Midbrain (tissue), 1 donor: ENCODE measurements around the gene AATK.

ENCODE experiments used
- DNase-seq: peaks from one replicate; lab custom pipeline; 2025; lab: John Stamatoyannopoulos, UW

The AATK gene, protein sequence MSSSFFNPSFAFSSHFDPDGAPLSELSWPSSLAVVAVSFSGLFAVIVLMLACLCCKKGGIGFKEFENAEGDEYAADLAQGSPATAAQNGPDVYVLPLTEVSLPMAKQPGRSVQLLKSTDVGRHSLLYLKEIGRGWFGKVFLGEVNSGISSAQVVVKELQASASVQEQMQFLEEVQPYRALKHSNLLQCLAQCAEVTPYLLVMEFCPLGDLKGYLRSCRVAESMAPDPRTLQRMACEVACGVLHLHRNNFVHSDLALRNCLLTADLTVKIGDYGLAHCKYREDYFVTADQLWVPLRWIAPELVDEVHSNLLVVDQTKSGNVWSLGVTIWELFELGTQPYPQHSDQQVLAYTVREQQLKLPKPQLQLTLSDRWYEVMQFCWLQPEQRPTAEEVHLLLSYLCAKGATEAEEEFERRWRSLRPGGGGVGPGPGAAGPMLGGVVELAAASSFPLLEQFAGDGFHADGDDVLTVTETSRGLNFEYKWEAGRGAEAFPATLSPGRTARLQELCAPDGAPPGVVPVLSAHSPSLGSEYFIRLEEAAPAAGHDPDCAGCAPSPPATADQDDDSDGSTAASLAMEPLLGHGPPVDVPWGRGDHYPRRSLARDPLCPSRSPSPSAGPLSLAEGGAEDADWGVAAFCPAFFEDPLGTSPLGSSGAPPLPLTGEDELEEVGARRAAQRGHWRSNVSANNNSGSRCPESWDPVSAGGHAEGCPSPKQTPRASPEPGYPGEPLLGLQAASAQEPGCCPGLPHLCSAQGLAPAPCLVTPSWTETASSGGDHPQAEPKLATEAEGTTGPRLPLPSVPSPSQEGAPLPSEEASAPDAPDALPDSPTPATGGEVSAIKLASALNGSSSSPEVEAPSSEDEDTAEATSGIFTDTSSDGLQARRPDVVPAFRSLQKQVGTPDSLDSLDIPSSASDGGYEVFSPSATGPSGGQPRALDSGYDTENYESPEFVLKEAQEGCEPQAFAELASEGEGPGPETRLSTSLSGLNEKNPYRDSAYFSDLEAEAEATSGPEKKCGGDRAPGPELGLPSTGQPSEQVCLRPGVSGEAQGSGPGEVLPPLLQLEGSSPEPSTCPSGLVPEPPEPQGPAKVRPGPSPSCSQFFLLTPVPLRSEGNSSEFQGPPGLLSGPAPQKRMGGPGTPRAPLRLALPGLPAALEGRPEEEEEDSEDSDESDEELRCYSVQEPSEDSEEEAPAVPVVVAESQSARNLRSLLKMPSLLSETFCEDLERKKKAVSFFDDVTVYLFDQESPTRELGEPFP (N-terminal part only)

DNA sequence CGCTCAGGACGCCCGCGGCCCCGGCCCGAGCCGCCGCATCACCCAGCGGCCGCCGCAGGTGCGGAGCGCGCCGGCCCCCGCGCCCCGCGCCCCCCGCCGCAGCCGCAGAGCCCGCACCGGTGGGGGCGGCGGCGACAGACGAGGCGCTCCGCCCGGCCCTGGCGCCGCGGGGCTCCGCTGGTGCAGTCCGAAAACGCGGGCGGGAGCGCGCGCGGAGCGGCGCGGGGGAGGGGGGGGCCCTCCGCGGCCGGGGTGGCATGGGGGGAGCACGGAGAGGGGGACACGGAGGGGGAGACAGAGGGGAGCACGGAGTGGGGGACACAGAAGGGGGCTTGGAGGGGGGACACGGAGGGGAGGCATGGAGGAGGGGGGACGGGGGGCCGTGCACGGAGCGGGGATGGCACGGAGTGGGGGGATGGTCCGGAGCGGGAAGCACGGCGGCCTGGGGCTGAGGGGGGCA is at the start of gene AATK:
Gene AATK (minus strand): TSS at position 189 of the 460 bp plus-strand sequence. CDS start 229 bp downstream, outside the sequence.
- DNase-seq, result peak; percentile 23

DNA sequence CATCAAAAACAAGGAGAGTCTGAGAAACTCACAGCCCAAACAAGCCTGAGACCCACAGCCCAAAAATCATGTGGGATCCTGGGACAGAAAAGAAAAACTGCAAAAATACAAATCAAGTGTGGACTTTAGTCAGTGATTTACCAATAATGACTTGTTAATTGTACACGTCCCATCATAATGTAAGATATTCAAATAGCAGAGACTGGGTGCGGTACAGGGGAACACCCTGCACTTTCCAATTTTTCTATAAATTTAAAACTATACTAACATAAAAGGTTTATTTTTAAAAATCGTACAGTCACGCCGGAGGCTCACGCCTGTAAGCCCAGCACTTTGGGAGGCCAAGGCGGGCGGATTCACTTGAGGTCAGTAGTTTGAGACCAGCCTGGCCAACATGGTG is 48.0 kb upstream of the AATK start:
- no peak for DNase-seq

DNA sequence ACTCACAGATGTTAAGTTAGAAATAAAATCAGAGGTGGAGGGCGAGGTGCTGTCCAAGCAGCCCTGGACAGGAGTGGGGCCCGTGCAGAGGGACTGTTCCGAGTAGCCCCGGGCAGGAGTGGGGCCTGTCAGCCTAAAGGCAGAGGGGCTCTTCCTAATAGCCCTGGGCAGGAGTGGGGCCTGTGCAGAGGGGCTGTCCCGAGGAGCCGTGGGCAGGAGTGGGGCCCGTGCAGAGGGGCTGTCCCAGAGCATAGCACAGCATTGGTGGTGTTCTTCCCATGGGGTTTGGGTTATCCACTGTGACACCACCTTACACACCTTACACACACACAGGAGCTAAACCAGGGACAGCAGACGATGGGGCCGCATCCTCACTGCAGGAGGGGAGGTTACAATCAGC is 46.3 kb upstream of the AATK start:
- DNase-seq, result no peak

DNA sequence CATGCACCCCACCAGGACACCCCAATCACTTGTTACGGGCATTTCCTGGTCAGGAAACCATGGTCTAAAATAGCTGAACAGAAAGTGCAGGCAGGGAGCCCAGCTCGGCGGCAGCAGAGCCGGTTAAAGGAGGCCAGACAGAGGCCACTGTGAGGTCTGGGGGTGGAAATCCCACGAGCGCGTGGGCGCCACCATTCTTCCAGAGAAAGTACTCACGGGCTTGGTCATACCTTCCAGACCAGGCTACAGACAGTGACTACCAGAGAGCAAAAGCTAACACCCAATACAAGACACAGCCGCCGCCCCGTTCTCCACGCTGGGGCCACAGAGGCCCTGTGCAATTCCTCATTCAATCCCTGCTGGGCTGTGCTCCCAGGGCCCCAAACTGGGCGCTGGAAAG is 44.8 kb upstream of the AATK start:
- DNase-seq, result no peak

DNA sequence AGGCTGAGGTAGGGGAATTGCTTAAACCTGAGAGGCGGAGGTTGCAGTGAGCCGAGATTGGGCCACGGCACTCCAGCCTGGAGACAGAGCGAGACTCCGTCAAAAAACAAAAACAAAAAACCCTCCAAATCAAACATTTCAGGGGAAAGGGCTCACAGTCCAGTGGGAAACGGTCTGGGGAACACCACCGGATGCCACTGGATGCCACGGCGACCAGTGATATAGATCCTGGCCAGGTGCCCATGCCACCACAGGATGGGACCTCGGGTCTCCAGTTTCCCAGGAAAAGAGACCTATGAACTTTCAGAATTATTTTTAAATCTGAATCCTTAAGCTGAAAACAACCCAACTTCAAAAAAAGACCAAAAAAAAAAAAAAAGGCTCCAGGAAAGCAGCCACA is 44.4 kb upstream of the AATK start:
- DNase-seq, result no peak

DNA sequence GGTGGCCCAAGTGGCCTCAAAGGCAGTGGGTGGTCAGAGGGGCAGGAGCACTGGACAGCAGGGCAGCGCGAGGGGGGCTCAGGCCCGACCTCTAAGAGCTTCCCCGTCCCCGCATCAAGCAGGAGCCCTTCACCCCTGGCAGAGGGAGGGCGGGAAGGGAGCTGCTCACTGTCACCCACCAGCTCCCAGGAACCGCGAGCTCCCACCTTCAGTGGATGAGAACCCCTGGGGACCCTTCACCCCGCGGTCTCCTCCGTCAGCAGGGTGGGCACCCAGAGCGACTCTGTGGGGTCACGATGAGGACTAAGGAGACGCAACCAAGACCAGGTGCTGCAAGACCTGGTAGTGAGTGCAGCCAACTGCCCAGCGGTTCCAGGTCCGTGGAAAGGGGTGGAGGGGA is 43.1 kb upstream of the AATK start:
- no peak for DNase-seq

DNA sequence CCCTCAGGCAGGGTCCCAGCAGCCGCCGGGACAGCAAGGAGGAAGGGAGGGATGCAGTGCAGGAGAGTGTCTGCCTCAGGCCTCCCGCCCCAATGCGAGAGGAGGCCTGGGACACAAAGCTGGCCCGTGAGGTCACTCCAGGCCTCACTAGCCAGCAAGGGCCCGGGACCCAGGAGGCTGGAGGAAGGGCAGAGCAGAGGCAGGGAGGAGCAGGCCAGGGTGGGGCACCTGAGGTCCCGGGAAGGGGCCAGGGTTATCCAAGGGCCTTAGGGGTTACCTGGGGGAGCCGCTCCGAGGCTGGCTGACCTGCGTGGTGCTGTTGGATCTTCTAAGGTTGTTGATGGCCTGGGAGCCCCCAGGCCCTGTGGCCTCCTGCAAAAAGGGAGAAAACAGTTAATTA is 42.6 kb upstream of the AATK start:
- no peak for DNase-seq

DNA sequence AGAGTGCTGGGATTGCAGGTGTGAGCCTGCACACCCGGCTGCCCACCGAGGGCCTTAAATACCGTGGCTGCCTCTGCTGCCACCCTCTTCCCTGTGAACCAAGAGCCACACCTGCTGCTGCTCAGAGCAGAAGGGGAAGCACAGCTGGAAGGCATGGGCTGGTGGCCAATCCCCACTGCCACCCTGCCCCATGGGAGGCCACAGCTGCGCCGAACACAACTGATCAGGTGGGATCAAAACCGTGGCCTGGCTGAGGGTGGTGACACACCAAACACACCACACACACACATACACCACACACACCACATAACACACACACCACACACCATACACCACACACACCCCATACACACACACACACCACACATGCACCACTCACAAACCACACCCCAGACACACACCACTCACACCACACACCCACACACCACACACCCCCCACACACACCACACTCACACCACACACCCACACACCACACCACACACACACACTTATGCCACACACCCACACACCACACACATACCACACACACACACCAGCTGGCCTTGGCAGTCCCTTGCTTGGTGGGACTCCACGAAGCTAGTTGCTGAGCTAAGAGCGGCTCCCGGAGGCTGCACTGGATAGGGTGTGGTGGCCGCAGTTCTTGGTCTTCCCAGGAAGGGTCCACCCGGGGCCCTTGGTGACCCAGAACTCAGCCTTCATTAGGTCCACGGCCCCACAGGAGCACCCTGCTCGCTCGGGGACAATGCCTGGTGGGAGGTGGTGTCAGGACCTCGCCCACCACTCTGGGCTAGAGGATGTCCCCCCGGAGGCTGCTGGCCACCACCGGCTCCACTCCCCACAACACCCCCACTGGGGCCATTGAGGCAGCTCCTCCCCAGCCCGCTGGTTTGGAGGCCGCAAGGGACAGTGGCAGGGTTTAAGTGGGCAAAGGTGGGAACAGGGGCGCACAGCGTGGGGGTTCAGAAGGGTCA is 41.9 kb upstream of the AATK start:
- DNase-seq, result no peak

DNA sequence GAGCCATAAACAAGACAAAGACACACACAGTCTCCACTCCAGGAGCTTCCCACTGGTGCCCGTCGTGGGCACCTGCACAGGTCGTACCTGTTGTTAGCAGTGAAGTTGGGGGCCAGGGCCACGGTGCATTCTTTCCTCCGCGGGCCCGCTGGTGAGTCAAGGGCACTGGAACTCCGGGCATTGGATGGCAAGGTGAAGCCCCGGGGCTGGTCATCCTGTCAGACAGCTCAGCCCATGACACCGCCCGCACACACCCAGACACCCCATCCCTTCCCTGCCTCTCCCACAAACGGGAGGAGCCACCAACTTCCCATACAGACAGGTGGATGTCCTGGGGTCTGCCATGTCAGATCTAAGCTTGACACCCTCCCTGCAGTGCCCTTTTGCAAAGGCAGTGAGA is 40.6 kb upstream of the AATK start:
- no peak for DNase-seq

DNA sequence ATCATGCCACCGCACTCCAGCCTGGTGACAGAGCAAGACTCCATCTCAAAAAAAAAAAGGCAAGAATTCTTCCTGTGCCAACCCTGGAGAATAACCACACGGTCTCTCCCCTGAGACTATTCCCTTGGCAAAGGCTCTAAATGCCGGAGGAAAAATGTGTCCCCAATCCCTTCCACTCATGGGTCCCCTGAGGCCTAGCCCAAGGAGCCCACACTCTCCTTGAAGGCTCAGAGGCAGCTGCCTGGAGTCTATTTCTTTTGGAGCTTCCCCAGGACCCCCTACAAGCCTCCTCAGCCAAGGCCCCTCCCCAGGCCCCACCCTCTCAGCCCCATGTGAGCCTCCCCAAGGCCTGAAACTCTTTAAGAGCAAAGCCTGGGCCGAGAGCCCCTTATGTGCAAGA is 40.1 kb upstream of the AATK start:
- DNase-seq, result no peak

DNA sequence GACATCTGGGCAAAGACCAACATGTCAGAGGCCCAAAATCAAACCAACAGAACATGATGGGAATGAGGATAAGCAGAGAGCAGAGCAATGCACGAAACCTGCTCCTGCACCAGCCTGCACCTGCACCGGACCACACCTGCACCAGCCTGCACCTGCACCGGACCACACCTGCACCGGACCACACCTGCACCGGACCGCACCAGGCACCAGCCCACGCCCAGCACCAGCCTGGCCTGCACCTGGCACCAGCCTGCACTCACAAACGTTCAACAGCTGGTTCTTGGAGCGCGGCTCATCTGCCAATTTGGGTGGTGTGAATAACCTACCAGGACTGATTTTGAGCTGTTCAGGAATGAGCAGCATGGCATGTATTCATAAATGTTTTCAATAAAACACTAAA is 38.6 kb upstream of the AATK start:
- DNase-seq, result no peak

DNA sequence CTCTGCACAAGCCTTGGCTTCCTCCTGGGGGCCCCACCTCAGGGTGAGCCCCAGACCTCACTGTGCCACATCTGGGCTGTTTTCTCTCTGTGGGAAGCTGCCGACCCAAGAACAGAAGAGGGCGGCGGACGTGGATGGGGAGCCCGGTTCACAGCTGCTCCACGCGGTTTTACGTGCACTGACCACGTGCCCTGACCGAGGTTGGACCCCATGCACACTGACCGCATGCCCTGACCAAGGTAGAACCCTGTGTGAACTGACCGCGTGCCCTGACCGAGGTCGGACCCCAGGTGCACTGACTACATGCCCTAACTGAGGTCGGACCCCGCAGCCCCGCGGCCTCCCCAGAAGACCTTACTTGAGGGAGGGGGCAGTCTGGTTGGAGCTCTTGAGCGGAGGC is 37.1 kb upstream of the AATK start:
- no peak for DNase-seq

DNA sequence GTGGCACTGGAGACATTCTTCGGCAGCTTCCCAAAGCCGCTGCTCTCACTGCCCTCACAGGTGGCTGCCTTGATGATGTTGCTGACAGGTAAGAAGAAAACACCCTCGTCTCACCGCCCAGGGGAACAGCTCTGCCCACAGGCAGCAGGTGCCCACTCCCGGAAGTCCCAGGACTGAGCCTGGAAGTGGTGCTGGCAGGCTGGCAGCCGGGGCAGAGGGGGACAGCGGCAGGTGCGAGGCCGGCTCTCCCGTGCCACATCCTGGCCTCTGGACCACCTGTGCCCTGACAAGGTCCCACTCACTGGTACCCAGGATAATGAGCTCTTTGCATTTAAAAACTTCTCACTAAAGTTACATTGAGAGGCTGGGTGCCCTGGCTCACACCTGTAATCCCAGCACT is 36.3 kb upstream of the AATK start:
- no peak for DNase-seq

DNA sequence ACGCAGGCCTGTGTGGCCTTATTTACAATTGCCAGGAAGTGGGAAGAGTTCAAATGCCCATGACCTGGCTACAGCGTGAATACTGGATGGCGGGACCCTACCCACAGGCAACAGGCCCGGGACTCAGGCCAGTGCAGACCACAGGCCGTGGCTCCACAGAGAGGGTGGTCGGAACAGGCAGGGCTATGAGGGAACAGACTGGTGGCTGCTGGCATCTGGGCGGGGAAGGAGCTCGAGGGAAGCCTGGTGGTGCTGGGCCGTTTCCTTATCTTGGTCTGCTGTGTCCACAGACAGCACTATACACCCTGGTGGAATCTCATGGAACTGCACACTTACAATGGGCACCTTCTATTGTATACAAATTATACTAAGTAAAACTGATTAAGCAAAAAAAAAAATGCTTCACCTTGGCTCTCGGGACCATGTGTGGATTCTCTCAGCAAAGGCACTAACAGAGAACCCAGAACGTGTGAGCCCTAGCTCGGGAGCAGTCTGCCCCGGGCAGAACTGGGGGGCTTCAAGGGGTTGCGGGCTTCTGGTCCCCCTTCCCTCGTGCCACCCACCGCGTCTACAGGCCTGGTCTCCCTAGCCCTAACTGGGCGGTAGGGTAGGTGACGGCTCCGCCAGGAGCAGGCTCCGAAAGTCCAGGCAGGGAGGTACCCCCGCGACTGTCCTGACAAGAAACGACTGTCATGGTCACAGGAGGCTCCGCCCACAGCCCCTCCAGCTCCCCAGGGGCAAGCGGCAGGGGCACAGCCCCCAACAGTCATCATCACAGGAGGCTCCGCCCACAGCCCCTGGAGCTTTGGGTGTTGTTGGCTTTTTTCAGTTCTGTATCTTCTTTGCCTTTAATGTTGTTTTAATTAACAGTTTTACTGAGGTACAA is 34.9 kb upstream of the AATK start:
- peak; percentile 59 for DNase-seq

DNA sequence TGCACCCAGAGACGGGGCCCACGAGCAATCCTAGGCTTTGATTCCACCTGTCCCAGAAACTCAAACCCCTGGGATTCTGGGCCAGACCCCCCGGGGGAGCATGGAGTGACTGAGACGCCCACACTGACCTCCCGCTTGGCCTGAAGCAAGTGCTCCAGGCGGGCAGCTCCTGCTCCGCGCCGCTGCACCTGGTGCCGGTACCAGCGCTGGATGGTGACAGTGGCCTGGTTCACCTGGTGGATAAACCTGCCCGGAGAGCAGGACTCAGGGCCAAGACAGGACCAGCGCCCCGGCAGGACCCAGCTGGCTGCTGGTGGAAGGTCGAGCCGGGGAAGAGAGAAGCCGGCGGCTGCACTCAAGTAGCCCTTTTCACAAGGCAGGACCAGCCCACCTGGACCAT is 34.2 kb upstream of the AATK start:
- DNase-seq, result no peak

DNA sequence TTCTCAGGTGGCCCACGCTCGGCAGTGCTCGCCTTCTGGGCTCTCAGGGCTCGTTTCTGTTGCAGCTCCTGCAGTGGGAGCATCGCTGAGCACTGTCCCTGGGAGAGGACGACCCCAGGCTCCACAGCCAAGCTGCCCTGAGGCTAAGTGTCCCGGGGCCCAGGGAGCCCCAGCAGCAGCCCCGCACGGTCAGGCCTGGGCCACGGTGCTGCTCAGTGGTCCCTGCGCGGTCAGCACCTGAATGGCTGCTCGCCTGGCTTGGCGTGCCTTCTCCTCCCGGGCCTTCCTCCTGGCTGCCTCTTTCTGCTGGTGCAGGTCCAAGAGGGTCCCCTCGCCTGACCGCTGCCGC is 33.4 kb upstream of the AATK start:
- DNase-seq, result no peak

DNA sequence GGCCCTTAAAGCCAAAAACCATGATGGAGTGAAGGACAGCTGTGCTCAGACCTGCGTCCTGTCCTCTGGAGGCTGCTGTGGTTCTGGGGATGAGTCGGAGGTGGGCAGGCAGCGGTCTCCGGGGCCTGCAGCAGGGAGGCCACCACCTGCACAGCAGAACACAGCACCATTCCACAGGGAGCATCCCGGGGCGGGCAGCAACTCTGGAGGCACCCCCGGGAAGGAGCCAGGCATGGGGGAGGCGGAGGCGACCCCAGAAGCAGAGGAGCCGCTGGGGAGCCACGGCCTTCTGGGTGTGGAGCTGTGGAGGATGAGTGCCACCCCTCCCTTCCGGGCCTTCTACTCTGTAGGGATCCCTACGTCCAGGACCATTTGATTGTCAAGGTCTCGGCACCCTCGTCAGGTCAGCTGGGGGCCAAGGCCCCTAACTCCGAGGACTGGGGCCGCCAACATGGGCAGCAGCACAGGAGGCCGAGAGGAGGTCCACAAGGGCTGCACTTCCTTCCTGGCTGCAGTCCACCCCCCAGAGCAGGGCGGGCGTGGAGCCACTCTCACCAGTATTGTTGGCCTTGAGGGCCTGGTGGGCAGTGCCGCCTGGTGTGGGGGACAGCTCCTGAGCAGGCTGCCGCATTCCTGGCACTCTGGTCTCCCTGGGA is 32.9 kb upstream of the AATK start:
- DNase-seq, result no peak

DNA sequence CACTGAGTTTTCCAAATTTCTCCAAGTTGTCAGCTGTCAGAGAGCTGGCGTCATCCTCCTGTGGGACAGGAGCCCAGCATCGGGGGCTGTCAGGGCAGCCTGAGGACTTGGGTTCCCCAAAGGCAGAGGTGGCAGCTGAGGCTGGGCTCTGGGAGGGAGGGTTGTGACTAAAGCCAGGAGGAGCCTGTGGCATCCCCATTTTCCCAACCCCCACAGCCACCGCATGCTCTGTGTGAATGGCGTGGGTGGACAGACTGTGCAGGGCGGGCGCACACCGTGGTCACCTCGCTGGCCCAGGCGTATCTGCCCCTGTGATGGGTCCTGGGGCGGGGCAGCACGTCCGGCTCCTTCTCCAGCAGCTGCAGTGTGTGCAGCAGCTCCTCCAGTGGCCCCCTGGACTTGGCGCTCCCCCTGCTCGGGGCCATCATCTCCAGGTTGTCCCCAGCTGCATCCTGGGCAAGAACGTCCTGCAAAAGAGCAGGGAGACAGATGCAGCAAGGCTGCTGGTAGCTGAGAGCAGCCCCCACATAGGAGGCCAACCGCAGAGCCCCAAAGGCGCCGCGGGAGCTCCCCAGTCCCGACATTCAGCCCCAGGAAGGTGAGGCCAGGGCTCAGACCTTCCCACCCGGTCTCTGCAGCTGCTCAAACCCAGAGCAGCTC is 31.9 kb upstream of the AATK start:
- no peak for DNase-seq

DNA sequence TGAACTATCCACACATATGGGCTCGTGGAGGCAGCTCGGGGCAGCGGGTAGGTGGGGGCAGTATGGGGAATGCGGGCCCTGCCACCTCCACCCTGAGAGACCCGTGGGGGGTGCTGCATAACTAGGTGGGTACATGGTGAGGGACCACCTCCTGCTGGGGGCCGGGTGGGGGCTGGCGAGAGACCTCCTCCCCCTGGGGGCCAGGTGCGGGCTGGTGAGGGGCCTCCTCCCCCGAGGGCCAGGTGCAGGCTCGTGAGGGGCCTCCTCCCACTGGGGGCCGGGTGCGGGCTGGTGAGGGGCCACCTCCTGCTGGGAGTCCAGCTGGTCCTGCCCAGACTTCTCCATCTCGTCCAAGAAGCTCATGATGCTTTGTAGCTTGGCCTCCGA is 31.4 kb upstream of the AATK start:
- no peak for DNase-seq
